Fibroblast of peridontal ligament (primary cell): ENCODE data around the gene MPI.

Experiments used
- DNase-seq: peaks from one replicate; pipeline ENCODE4 v3.0.0-alpha.2; 2010; ENCODE audit errors: extremely low read depth

Gene MPI

DNA sequence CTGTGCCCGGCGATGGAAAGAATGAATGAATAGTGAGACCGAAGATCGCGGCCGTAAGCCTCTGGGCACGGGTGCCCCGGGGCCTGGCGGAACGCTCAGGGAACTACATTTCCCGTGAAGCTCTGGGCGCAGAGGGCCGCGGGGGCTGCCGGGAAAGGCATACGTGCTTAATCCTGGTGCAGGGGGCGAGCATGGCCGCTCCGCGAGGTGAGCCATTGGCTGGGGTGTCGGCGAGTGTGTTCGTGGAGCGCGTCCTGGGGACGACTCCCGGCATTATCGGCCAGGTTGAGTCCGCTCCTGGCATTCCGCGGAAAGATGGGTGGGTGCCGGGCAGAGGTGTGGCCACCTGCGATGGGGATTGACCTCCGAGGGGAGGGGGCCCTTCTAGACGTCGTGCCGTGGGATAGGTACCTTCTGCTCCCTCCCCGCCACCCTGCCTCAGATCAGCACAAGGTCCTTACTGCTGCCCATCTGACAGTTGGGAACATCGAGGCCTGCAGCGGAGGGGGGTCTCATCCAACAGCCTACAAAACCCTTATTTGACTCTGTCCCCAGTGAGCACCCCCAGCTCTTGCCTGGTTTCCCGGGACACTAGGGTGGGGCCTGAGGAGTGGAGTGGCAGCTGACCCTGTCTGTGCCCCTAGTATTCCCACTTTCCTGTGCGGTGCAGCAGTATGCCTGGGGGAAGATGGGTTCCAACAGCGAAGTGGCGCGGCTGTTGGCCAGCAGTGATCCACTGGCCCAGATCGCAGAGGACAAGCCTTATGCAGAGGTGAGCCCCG, at the start of gene MPI:
MPI (plus strand) TSS at position 160 of the 782 bp plus-strand sequence; CDS start at position 192, 32 bp downstream.
- peak; percentile 65 for DNase-seq

GRCh38 chr15:74840851-74841775, 48.7 kb upstream of the MPI start:
- DNase-seq, result no peak

GRCh38 chr15:74841891-74842373, 47.9 kb upstream of the MPI start:
- no peak for DNase-seq

DNA sequence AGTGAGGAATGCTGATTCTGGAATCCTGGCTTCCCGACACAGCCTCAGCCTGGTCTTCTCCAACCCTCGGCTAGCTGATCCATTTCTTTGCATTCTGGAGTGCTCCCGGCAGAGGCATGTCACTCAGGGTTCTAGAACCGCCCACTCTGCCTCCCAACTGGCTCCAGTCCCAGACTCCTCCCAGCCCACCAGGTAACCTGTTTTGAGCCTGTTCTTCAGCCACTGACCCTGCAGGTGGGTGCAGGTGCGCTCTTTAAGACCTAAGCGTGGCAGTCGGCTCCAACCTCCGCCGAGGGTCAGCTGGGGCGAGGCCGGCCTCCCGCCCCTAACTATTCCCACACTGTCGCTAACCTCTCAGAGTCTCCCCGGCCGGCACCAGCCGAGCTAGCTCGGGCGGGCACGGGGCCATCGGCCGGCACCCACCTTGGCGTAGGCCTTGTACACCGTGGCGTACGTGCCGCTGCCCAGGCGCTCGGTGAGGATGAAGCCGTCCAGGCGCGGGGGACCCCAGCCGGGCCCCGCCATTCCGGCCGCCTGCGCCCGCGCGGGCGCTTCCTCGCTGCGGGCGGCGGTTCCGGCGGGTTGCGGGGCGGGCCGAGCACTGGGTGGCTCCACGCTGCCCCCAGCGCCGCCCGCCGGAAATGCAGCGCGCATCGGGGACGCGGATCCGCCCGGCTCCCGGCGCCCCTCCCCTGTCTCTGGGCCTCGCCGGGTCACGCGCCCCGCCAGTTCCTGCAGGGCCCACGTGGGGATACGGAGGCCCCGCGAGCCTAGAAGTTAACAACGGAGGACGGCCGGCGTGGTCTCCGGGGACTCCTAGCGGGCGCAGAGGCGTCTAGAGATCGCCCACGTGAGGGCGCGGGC, 47.0 kb upstream of the MPI start, which contains the start of gene ULK3:
ULK3 (minus strand) TSS at position 576 of the 864 bp plus-strand sequence; CDS start at position 525, 51 bp downstream.
- DNase-seq, result peak; percentile 77

GRCh38 chr15:74843445-74843828, 46.4 kb upstream of the MPI start:
- no peak for DNase-seq

GRCh38 chr15:74843891-74844299, 45.9 kb upstream of the MPI start:
- DNase-seq, result no peak

DNA sequence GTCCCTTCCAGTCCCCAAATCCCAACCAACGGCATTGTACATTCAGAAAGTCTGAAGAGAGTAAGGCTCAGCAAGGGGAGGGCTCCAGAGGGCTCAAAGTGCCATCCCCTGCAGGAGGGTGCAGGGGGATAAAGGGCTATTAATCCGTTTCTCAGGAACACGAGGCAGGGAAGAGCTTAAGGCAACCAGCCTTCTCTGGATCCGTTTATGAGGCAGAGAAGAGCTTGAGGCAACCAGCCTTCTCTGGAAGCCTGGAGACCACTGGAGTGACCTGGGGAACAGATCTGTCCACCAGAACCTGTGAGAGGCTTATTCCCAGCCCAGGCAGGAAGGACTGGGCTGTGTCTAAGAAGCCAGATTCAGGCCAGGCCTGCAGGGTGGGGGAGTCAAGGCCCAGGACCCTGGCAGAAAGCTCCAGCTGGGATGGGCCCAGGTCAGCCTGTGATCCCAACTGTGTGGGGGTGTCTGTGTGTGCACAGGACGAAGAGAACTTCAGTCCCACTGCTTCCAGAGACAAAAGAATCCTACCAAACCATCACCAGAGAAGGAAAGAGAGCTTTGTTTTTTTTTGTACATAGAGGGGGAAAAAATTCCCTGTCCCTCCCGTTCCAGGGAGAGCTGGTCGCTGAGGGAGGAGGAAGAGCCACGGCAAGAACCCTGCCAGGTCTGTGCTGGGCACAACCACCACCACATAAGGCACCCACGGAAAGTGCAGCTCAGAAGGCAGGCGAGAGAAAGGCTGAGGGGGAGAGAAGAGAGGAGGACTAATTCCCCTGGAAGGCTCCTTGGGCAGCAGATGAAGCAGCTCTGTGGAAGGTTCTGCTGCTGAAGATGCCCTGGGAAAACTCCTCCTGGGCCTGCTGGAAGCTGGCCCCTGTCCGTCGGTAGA, 45.3 kb upstream of the MPI start:
- no peak for DNase-seq

DNA sequence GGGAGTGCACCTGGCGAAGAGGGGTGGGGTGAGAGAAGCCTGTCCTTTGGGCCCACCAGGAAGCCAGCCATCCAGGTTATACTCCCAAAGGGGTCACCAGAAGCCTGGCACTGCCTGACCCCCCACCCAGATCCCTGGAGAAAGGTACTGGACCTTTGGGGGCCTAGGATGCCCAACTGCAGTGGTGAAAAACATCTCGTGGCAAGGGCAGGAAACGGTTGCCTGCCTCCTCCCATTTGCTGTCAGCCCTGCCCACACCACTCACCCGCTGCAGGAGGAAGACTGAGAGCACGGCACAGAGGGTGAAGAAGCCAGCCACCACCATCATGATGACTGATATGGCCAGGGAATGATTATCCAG, 44.7 kb upstream of the MPI start:
- DNase-seq, result no peak

DNA sequence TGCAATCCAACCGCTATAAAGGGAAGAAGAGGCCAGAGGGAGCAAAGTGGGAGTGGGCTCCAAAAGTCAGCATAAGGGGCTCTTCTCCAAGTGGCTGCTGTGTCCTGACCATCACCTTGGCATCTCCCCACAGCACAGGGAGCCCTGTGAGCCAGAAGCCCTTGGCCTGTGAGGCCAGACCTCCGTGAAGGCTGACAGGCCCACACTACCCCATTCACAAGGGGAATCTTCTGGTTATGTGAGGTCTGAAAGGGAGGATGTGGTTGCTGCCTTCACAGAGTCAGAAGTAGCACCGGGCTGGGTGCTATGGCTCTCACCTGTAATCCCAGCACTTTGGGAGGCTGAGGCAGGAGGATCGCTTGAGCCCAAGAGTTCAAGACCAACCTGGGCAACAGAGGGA, 44.3 kb upstream of the MPI start:
- DNase-seq, result no peak

GRCh38 chr15:74847432-74847831, 42.4 kb upstream of the MPI start:
- DNase-seq, result no peak

DNA sequence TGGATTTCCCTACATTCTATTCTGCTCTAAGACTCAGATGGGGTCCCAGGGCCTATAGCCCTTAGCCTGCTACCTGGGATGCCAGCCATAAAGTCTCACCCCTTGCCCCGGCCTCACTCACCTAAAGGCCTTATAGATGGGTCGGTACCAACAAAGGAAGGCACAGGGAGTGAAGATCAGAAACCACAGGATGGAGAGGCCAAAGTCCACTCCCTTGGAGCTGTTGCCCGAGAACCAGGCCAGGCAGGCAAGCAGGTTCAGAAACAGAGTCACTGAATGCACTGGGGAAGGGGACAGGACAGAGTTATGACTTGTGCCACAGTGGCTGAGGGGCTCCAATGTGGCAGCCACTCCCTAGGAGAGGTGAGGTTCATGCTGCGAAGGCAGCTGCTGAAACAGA, 39.4 kb upstream of the MPI start:
- DNase-seq, result no peak

- DNase-seq, result no peak
Measured at GRCh38 chr15:74851960-74852359, 37.9 kb upstream of the MPI start.

DNA sequence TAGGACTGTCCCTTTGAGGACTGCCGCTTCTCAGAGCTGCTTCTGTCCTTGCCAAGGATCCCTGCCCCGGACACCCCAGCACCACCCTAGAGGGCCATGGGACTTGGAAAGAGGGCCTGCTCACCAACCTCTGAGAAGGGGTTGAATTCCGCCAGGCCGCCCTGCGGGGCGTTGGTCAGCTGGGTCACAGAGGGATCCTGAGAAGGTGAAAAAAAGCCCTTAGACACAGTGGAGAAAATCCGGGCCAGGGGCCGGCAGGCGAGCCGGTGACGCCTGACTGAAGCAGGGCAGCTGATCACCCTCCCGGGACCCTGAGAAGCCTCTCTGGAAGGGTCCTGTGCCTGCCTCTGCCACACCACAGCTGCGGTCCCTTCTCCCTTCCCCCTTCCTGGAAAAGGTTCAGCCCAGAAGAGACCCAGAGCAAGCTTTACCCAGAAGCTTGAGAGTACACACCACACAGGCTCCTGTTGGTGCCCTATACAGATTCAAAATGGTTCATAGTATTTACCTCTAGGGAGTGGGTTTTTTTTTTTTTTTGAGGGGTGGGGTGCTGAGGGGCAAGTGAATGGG, 35.3 kb upstream of the MPI start:
- DNase-seq, result no peak

GRCh38 chr15:74855857-74856256, 34.0 kb upstream of the MPI start:
- no peak for DNase-seq

DNA sequence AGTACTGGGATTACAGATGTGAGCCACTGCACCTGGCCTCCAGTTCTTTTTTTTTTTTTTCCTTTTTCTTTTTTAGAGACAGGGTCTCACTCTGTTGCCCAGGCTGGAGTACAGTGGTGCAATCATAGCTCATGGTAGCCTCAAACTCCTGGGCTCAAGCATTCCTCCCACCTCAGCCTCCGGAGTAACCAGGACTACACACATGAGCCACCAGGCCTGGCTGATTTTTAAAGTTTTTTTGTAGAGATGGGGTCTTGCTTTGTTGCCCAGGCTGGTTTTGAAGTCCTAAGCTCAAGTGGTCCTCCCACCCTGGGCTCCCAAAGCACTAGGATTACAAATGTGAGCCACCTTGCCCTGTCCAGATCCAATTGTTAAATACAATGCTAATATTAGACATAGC, 33.3 kb upstream of the MPI start:
- DNase-seq, result no peak

GRCh38 chr15:74857082-74857655, 32.7 kb upstream of the MPI start:
- DNase-seq, result no peak

GRCh38 chr15:74857671-74858368, 32.0 kb upstream of the MPI start:
- DNase-seq, result no peak

DNA sequence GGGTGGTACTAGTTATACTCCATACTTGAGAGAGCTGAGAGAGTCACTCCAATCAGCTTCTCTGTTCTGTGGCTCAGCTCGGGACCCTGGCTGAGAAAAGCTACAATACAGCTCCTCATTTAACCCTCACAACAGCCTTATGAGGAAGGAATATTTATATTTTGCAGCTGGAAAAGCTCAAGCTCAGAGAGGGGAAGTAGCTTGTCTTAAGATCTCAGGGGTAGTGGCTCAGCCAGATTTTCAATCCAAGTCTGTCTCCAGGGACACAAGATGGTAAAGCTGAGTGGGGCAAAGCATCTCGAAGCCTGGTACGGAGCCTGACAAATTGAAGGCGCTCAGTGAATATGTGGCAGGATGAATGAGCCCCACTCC, 31.5 kb upstream of the MPI start:
- DNase-seq, result no peak
